ENCODE measurements around the gene SAMSN1.

- TF ChIP-seq CTCF (IDR thresholded peaks at IDR 0.05) (no peak), REST (IDR thresholded peaks at IDR 0.05; ENCODE audit: insufficient read depth in 1 of 2, low read depth in 2 of 2, low read length in 1 of 2) (no peak), TCF7L2 (IDR thresholded peaks at IDR 0.05; ENCODE audit: low read depth, low read length) (no peak)
Measured at GRCh38 chr21:14581902-14582457, 35.9 kb upstream of the SAMSN1 start.

Measured in Panc1 (cell line).